ENCODE results near the gene EPHX1.

DNA sequence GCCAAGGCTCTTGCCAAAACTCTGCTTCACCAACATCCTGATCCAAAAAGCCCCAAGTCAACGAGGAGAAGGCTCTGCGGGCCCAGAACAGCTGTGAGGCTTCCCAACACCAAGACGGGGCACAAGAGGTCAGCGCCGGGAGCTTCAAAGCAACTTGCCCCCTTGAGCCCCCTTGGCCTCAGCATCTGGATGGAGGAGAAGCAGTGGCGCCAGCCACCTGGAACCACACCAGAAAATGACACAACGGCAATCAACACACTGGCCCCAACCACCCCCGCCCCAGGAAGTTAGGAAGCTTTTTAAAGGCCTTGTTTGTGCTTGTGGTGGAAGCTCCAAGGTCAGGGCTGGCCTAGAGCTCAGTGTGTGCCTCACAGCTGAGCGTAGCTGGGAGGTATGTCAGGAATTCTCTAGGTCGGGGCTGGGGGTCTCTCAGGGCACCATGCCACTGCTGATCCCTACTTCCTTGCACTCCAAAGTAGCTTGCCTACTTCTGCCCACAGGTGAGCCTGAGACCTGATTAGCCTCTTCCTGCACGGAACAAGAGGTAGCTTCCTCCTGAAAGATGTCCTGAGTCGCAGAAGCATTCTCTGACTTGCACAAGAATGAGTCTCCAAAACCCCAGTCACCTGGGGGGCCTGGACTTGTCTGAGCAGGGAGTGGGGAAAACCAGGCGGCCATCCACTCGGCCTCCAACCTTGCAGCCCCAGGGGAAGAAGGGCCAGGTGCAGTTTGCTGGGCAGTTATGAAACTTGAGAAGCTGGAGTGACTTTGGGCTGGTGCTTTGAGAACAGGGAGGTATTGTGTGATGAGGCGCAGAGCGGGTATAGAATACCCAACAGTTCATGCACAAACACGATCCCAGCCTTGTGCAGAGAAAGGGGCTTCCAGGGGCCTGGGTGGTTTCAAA is 42.0 kb upstream of the EPHX1 start:
- no peak for TF ChIP-seq EZH2phosphoT487 (IDR thresholded peaks at IDR 0.05; ENCODE audit: borderline replicate concordance)
- TF ChIP-seq CTCF (conservative IDR thresholded peaks at IDR 0.05; ENCODE audit: low read length) = no peak
